ENCODE measurements around the gene INPP4B.

GRCh38 chr4:142264961-142265360 lies 581.1 kb downstream of the INPP4B start:
- TF ChIP-seq, protein P1, sequence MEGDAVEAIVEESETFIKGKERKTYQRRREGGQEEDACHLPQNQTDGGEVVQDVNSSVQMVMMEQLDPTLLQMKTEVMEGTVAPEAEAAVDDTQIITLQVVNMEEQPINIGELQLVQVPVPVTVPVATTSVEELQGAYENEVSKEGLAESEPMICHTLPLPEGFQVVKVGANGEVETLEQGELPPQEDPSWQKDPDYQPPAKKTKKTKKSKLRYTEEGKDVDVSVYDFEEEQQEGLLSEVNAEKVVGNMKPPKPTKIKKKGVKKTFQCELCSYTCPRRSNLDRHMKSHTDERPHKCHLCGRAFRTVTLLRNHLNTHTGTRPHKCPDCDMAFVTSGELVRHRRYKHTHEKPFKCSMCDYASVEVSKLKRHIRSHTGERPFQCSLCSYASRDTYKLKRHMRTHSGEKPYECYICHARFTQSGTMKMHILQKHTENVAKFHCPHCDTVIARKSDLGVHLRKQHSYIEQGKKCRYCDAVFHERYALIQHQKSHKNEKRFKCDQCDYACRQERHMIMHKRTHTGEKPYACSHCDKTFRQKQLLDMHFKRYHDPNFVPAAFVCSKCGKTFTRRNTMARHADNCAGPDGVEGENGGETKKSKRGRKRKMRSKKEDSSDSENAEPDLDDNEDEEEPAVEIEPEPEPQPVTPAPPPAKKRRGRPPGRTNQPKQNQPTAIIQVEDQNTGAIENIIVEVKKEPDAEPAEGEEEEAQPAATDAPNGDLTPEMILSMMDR (IDR thresholded peaks at IDR 0.05) = no peak
- TF ChIP-seq POLR2A (IDR thresholded peaks at IDR 0.05) = no peak

Measured in uterus (tissue), 2 donors.